ENCODE measurements around the gene KAT8. TPM values are rescaled to one million over a fixed set of nuclear protein-coding genes. Genes with fewer than 3 reads are reported as not detected.

KAT8 gene
- polyA plus RNA-seq, 1 experiment = 23.0 TPM

- Histone ChIP-seq H3K27ac (ENCODE audit: low read depth, low read length) (no peak overlapping the region), H3K9me3 (ENCODE audit: control insufficient read depth, insufficient read depth, low read length) (no peaks in the 10 kb centered on the region), H3K4me3 (ENCODE audit: low read depth, low read length) (peak overlapping the region; percentile 75; the same call in 1 of the 2 replicates), H3K27me3 (ENCODE audit: control insufficient read depth, insufficient read depth, low read length) (no peaks in the 10 kb centered on the region)
- POLR2A ChIA-PET = no interaction called here
- CTCF ChIA-PET = interaction anchor here (1.1 to 1.6 kb wide), 2 partner anchors 32 to 33 kb away, joined by 4 to 5 read pairs; no protein-coding TSS in a partner anchor
- no peak for DNase-seq (ENCODE audit: low read depth, low spot score)
- no peak for TF ChIP-seq CTCF (IDR thresholded peaks at IDR 0.05; ENCODE audit: low read depth, low read length)
These were observed 7.8 kb upstream of the KAT8 start for GRCh38 chr16:31109622-31110021.

GRCh38 chr16:31110106-31111034, 7.1 kb upstream of the KAT8 start:
- DNase-seq (ENCODE audit: low read depth, low spot score) = no peak
- H3K27me3 ChIP-seq (ENCODE audit: control insufficient read depth, insufficient read depth, low read length) = no peaks in the 10 kb centered on the region
- H3K27ac ChIP-seq (ENCODE audit: low read depth, low read length) = no peak overlapping the region
- TF ChIP-seq CTCF (IDR thresholded peaks at IDR 0.05; ENCODE audit: low read depth, low read length) = no peak
- no peak overlapping the region for H3K4me3 ChIP-seq (ENCODE audit: low read depth, low read length)
- no peaks in the 10 kb centered on the region for H3K9me3 ChIP-seq (ENCODE audit: control insufficient read depth, insufficient read depth, low read length)
- ChIA-PET CTCF (interaction anchor here (1.1 to 1.6 kb wide), 2 partner anchors 31 to 32 kb away, joined by 4 to 5 read pairs; no protein-coding TSS in a partner anchor), POLR2A (no interaction called here)

- POLR2A ChIA-PET = no interaction called here
- CTCF ChIA-PET = interaction anchor here (0.8 kb wide), 1 partner anchor 31 kb away, joined by 4 read pairs; no protein-coding TSS in a partner anchor
- no peak overlapping the region for H3K27ac ChIP-seq (ENCODE audit: low read depth, low read length)
- no peak for TF ChIP-seq CTCF (IDR thresholded peaks at IDR 0.05; ENCODE audit: low read depth, low read length)
- no peak overlapping the region for H3K4me3 ChIP-seq (ENCODE audit: low read depth, low read length)
- H3K27me3 ChIP-seq (ENCODE audit: control insufficient read depth, insufficient read depth, low read length) = no peaks in the 10 kb centered on the region
- H3K9me3 ChIP-seq (ENCODE audit: control insufficient read depth, insufficient read depth, low read length) = no peaks in the 10 kb centered on the region; the same call in 1 of the 2 replicates
- no peak for DNase-seq (ENCODE audit: low read depth, low spot score)
These were observed 5.5 kb upstream of the KAT8 start for GRCh38 chr16:31111881-31112466.

- ChIA-PET POLR2A (no interaction called here), CTCF (interaction anchor here (3.3 kb wide), 1 partner anchor 29 kb away, joined by 14 read pairs; no protein-coding TSS in a partner anchor)
- DNase-seq (ENCODE audit: low read depth, low spot score) = no peak
- H3K4me3 ChIP-seq (ENCODE audit: low read depth, low read length) = no peak overlapping the region
- H3K27ac ChIP-seq (ENCODE audit: low read depth, low read length) = no peak overlapping the region
- TF ChIP-seq CTCF (IDR thresholded peaks at IDR 0.05; ENCODE audit: low read depth, low read length) = no peak
- H3K9me3 ChIP-seq (ENCODE audit: control insufficient read depth, insufficient read depth, low read length) = no peaks in the 10 kb centered on the region; the same call in 1 of the 2 replicates
- no peaks in the 10 kb centered on the region for H3K27me3 ChIP-seq (ENCODE audit: control insufficient read depth, insufficient read depth, low read length)
These were observed 4.8 kb upstream of the KAT8 start for GRCh38 chr16:31112711-31113110.
